ENCODE results near the gene SCIN. TPM values are rescaled to one million over a fixed set of nuclear protein-coding genes. Genes with fewer than 3 reads are reported as not detected.

SCIN gene
- total and polyA plus RNA-seq, 2 of the 8 experiments (the other 6 are each of a cell fraction or from before 2014, with no cell fraction given): 0.47 to 1.9 TPM

DNA sequence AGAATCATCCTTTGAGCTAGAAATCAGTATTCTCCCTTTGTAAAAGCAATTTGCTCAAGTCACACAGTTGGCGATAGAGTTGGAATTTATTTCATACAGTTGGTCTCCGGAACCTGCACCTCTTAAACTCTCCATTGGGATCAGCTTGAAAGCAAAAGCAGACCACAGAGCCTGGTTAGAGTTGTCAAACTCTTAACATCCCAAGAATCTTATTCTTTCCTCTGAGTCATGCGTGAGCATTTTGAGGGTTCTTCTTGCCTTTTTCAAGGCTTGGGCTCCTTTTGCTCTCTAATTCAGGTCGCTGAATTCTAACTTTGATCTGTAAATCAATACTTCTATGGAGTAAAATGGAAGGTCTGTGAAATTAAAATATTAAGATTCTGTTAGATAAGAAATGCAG lies 19.6 kb upstream of the SCIN start (continued):
- TF ChIP-seq NANOG (IDR thresholded peaks at IDR 0.05; ENCODE audit: insufficient read depth, low read depth, low read length, poor library complexity, severe bottlenecking) (no peak), HDAC6 (IDR thresholded peaks at IDR 0.05; ENCODE audit: low read depth, low read length) (no peak), TCF12 (IDR thresholded peaks at IDR 0.05; ENCODE audit: low read depth, low read length) (no peak), RFX5 (IDR thresholded peaks at IDR 0.05; ENCODE audit: borderline replicate concordance, low read depth, low read length) (no peak), RAD21 (IDR thresholded peaks at IDR 0.05 in 1 of 2, conservative IDR thresholded peaks at IDR 0.05 in 1 of 2; ENCODE audit: low read depth in 2 of 2, low read length in 2 of 2) (no peak)
